Measurements from ENCODE around the gene GRM1.

GRM1 gene

DNA sequence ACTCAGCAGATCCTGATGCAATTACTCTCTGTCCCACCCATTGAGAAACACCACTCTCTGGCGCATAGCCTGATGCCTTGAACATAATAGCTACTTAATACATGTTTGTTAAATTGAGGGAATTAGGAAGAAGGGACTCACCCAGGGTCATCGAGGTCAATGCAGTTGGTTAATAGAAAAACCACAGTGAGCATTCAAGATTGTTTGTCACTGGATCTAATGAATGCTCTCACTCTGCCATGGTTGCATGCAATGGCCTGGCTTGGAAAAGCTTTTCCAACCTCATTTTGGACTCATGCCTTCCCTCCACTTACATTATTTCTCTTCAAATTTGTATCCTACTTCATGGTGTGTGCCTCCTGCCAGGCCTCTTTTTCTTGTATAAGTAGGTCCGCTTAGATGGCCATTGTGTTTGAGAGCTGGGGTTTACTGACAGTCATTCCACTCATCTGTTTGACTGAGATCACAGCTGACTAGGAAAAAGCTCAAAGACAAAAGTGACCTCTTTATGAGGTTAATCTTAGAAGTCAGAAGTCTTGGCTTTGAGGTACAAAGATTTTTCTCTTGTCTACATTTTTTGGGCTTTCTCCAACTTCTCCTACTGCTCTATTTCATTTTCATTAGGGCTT is 360.0 kb downstream of the GRM1 start:
- no peak for TF ChIP-seq ZFX (IDR thresholded peaks at IDR 0.05)
- TF ChIP-seq, protein P1, sequence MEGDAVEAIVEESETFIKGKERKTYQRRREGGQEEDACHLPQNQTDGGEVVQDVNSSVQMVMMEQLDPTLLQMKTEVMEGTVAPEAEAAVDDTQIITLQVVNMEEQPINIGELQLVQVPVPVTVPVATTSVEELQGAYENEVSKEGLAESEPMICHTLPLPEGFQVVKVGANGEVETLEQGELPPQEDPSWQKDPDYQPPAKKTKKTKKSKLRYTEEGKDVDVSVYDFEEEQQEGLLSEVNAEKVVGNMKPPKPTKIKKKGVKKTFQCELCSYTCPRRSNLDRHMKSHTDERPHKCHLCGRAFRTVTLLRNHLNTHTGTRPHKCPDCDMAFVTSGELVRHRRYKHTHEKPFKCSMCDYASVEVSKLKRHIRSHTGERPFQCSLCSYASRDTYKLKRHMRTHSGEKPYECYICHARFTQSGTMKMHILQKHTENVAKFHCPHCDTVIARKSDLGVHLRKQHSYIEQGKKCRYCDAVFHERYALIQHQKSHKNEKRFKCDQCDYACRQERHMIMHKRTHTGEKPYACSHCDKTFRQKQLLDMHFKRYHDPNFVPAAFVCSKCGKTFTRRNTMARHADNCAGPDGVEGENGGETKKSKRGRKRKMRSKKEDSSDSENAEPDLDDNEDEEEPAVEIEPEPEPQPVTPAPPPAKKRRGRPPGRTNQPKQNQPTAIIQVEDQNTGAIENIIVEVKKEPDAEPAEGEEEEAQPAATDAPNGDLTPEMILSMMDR (conservative IDR thresholded peaks at IDR 0.05) = no peak
- no peak overlapping the region for H3K27ac ChIP-seq

DNA sequence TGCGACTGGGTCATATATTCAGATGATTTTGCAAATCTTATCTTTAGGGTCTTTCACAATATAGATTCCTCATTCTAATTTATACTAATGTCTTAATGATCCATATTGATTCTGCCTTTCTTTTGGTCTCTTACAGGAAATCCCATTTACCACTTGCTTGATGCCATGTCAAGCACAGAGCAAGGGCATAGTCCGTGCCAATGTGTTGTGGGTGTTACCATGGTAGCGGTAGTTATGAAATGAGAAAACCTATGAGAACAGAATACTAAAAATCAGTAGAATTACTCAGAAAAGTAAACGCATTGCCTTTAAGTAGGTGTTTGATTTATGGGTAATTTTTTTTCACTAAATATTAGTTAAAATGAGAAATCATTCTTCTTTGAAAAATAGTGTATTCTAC is 360.9 kb downstream of the GRM1 start:
- H3K27ac ChIP-seq = no peak overlapping the region
- TF ChIP-seq, protein P1 (conservative IDR thresholded peaks at IDR 0.05) = no peak
- TF ChIP-seq ZFX (IDR thresholded peaks at IDR 0.05) = no peak

DNA sequence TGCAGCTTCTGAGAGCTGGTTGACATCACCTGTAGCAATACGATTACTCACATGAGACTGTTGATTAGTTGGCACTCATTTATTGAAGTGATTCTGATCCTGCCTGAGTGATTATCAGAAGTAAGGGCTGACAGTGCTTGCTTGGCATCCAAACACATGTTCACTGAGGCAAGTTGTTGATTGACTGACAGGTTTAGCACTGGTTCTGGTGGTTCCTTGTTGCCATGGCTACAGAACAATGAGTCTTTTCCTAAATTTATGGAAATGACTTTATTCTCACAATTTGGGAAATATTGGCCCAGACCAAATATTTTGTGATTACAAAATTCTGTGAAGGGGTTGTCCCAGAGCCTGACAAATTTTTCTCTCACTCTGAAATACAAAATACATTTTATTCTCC is 368.8 kb downstream of the GRM1 start:
- TF ChIP-seq, protein P1 (conservative IDR thresholded peaks at IDR 0.05) = no peak
- TF ChIP-seq ZFX (IDR thresholded peaks at IDR 0.05) = no peak
- H3K27ac ChIP-seq = no peak overlapping the region

DNA sequence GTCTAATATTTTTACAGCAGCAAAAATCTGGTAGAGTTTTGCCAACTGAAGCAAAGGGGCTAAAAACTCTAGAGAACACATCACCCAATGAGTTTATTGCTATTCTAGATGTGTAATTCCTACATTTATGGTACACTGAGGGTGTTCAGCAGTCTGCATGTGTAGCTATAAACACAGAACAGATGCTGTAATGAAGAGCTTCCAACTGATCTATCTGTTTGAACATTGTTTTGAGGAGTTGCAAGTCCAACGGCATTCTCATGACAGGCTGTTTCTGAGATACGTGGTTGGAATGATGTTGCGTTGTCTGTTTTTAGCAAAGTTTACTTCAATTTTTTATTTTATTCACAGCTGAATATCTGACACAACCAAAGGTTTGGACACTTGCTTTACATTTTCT is 373.6 kb downstream of the GRM1 start:
- TF ChIP-seq, protein P1 (conservative IDR thresholded peaks at IDR 0.05) = no peak
- TF ChIP-seq ZFX (IDR thresholded peaks at IDR 0.05) = no peak

DNA sequence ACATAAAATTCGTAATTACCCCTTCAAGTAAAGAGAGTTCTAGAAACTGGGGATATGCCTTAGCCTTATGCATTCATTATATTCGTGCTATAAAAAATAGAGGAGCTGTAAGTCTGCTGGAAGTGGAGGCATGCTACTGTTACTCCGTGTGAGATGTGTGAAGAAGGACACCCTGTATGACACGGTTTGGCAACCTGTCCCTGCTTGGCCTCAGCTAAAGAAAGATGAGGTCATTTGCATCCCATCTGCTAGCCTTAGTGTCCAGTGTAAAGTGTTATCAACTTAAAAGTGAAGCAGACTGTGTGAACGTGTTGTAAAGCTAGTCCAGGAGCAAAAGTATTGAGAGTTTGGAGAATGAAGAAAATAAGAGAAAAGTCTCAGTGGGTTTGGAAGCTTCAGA is 379.7 kb downstream of the GRM1 start:
- H3K27ac ChIP-seq = no peak overlapping the region
- TF ChIP-seq ZFX (IDR thresholded peaks at IDR 0.05) = no peak
- TF ChIP-seq, protein P1 (conservative IDR thresholded peaks at IDR 0.05) = no peak

More for the DNA sequence above, 373.6 kb downstream of the GRM1 start:
- H3K27ac ChIP-seq = no peak overlapping the region

DNA sequence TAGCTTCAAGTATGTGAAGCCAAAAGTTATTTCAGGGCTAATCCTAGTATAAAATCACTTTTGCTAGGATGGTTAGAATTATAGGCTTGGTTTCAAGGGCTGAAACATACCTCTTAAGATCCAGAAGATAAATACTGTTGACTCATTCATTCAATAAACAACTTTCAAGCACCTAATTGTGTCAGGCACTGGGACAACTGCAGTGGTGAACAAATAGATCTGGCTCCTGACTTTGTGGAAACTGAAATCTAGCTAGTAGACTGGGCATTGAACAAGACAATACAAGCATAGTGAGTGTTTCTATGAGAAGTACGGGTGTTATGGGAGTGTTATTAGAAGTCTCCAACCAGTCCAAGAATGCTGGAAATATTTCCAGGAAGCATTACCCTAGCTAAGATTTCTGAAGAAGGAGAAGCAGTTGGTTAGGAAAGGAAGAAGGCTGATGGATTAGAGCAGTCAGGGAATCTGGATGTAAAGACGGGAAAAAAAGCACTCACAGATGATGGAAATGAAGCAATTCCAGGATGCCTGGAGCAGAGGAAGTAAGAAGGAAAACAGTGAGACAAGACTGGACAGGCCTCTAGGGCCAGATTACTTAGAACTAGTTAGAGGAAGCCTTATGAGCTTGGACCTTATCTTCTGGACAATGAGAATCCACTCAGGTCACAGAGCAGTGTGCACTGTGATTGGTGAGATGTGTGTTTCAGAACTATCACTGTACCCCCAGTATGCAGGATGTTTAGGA is 382.2 kb downstream of the GRM1 start:
- TF ChIP-seq, protein P1 (conservative IDR thresholded peaks at IDR 0.05) = no peak
- no peak for TF ChIP-seq ZFX (IDR thresholded peaks at IDR 0.05)
- no peak overlapping the region for H3K27ac ChIP-seq

DNA sequence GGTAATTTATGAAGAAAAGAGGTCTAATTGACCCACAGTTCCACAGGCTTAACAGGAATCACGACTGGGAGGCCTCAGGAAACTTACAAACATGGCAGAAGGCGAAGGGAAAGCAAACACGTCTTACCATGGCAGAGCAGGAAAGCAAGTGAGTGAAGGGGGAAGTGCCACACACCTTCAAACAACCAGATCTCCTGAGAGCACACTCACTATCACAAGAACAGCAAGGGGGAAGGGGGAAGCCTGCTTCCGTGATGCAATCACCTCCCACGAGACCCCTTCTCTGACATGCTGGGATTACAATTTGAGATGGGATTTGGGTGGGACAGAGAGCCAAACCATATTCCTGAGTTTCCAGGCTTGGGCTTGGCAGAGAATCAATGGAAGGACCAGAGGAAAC is 390.7 kb downstream of the GRM1 start:
- no peak overlapping the region for H3K27ac ChIP-seq
- TF ChIP-seq, protein P1 (conservative IDR thresholded peaks at IDR 0.05) = no peak

Measured in C4-2B (cell line).